ENCODE measurements around the gene CCDC51. TPM values are rescaled to one million over a fixed set of nuclear protein-coding genes. Genes with fewer than 3 reads are reported as not detected.

CCDC51 gene
- total and polyA plus RNA-seq, 2 donors (not counting 1 experiment from before 2014, with no cell fraction given): 5.0 to 5.9 TPM

GRCh38 chr3:48478626-48479555, 39.0 kb upstream of the CCDC51 start:
- Histone ChIP-seq H3K36me3 (replicated peaks in 1 of 2; ENCODE audit: control extremely low read depth in 1 of 2, control insufficient read depth in 1 of 2, extremely low read depth in 1 of 2, insufficient read depth in 2 of 2, low read length in 1 of 2) (peaks cover 0 to 2% of the 10 kb centered on the region in 2 experiments), H4K20me1 (ENCODE audit: control insufficient read depth, insufficient read depth, low read length, poor library complexity, severe bottlenecking) (no peaks in the 10 kb centered on the region), H3K79me2 (ENCODE audit: control insufficient read depth, insufficient read depth, low read length) (peaks cover 43% of the 10 kb centered on the region), H3K27ac (ENCODE audit: low read length in 2 of 2) (peak overlapping the region; percentile 85 to 89), H3K9ac (ENCODE audit: low read length) (peak overlapping the region; percentile 46), H3K27me3 (replicated peaks in 1 of 4; ENCODE audit: control extremely low read depth in 1 of 4, control insufficient read depth in 3 of 4, insufficient read depth in 4 of 4, low read length in 3 of 4) (no peaks in the 10 kb centered on the region), H2AFZ (ENCODE audit: insufficient read depth, low read depth, low read length, poor library complexity, severe bottlenecking) (peak overlapping the region; percentile 83), H3K9me3 (ENCODE audit: control extremely low read depth in 1 of 3, control insufficient read depth in 2 of 3, insufficient read depth in 1 of 3, low read length in 2 of 3) (no peaks in the 10 kb centered on the region), H3K4me3 (ENCODE audit: control extremely low read depth in 1 of 5, extremely low read depth in 1 of 5, insufficient read depth in 1 of 5, low read depth in 2 of 5, low read length in 4 of 5) (peak overlapping the region in 4 of 5 experiments; percentile 37 to 52 (median 44)), H3K4me2 (replicated peaks; ENCODE audit: low read depth, low read length, poor library complexity, severe bottlenecking) (peak overlapping the region; percentile 63), H3K4me1 (ENCODE audit: control insufficient read depth in 2 of 2, insufficient read depth in 2 of 2, low read length in 2 of 2) (peaks cover 38 to 45% of the 10 kb centered on the region in 2 donors)
- Mint-ChIP-seq H3K4me3 (peak overlapping the region; percentile 86), H3K27ac (peak overlapping the region; percentile 99), H3K27me3 (no peaks in the 10 kb centered on the region), H3K9me3 (ENCODE audit: insufficient read depth) (no peaks in the 10 kb centered on the region), H3K4me1 (peaks cover 45% of the 10 kb centered on the region)
- intact Hi-C loops (cut with micrococcal nuclease): loop anchor here (1.0 kb wide), 1 partner anchor 28 kb away; no protein-coding TSS in a partner anchor
- ChIA-PET CTCF (interaction anchor here (0.7 to 17.7 kb wide), 6 partner anchors 12 to 112 kb away, joined by 3 to 240 read pairs (median 9); partner anchors contain the start of gene SHISA5), POLR2A (interaction anchor here (0.6 to 1.9 kb wide), 4 partner anchors 12 to 43 kb away, joined by 3 to 9 read pairs (median 4); a partner anchor contains a TSS)
- TF ChIP-seq CTCF (IDR thresholded peaks at IDR 0.05): no peak
- TF ChIP-seq EZH2 (IDR thresholded peaks at IDR 0.05; ENCODE audit: borderline replicate concordance, insufficient read depth, low read depth, low read length, poor library complexity, severe bottlenecking): no peak
- DNase-seq: peak; percentile 72
- ATAC-seq (ENCODE audit: low read depth): peak; percentile 78
- WGBS (ENCODE audit: insufficient coverage): 23% methylated on average over 16 of the region's 19 CpGs

All from B cell (primary cell).